Brain microvascular endothelial cell (primary cell): ENCODE results near the gene ASCL2.

Experiments used
- DNase-seq: peaks from one replicate; pipeline ENCODE4 v3.0.0-alpha.2; 2020
- H3K27ac ChIP-seq: fragments of 250-450 bp; sonication (Bioruptor Pico); 2 replicates; pipeline ENCODE4 v1.5.1; 2020; ENCODE audit warnings: mild to moderate bottlenecking, moderate library complexity
- H3K27me3 ChIP-seq: fragments of 250-450 bp; sonication (Bioruptor Pico); replicated peaks from 2 replicates; pipeline ENCODE4 v1.5.1; 2020; ENCODE audit warnings: mild to moderate bottlenecking
- H3K36me3 ChIP-seq: fragments of 250-450 bp; sonication (Bioruptor Pico); replicated peaks from 2 replicates; pipeline ENCODE4 v1.5.1; 2020; ENCODE audit warnings: mild to moderate bottlenecking
- H3K4me3 ChIP-seq: 2 replicates; pipeline ENCODE4 v1.5.1; 2011; ENCODE audit warnings: low read depth, mild to moderate bottlenecking, control low read depth, low read length, moderate library complexity
- CTCF ChIP-seq: IDR thresholded peaks from 2 replicates; pipeline ENCODE4 v1.5.1; 2011; ENCODE audit warnings: low read depth, mild to moderate bottlenecking, moderate library complexity, low read length, control low read depth, inconsistent platforms; ENCODE audit errors: missing control alignments
- in situ Hi-C: cut with HindIII; loops from 2 replicates; pipeline ENCODE4 v1.10.0; 2017; ENCODE audit warnings: low sequenced_read_pairs, low pct_ligation_motif_present

The ASCL2 gene

GRCh38 chr11:2272946-2273280, 2.5 kb upstream of the ASCL2 start:
- H3K27ac ChIP-seq: no peak overlapping the region
- in situ Hi-C loops: no loop called here
- DNase-seq: no peak
- no peak overlapping the region for H3K4me3 ChIP-seq
- H3K27me3 ChIP-seq: peaks cover 65% of the 10 kb centered on the region
- TF ChIP-seq CTCF: no peak
- H3K36me3 ChIP-seq: no peaks in the 10 kb centered on the region

GRCh38 chr11:2272228-2272945, 2.0 kb upstream of the ASCL2 start:
- Histone ChIP-seq H3K27me3 (peaks cover 65% of the 10 kb centered on the region), H3K27ac (no peak overlapping the region), H3K36me3 (no peaks in the 10 kb centered on the region), H3K4me3 (no peak overlapping the region)
- in situ Hi-C loops: no loop called here
- TF ChIP-seq CTCF: no peak
- no peak for DNase-seq

- TF ChIP-seq CTCF: no peak
- no peak for DNase-seq
- H3K27ac ChIP-seq: no peak overlapping the region
- peaks cover 68% of the 10 kb centered on the region for H3K27me3 ChIP-seq
- no peaks in the 10 kb centered on the region for H3K36me3 ChIP-seq
- no peak overlapping the region for H3K4me3 ChIP-seq
- in situ Hi-C loops: no loop called here
These were observed 1.2 kb upstream of the ASCL2 start for GRCh38 chr11:2271327-2272227.

- no peak for DNase-seq
- Histone ChIP-seq H3K27ac (no peak overlapping the region), H3K4me3 (no peak overlapping the region), H3K36me3 (no peaks in the 10 kb centered on the region), H3K27me3 (peaks cover 68% of the 10 kb centered on the region)
- TF ChIP-seq CTCF: no peak
- in situ Hi-C loops: no loop called here
These were observed 614 bp upstream of the ASCL2 start for GRCh38 chr11:2271077-2271326.

GRCh38 chr11:2269601-2270321, 627 bp downstream of the ASCL2 start:
- DNase-seq: no peak
- Histone ChIP-seq H3K4me3 (no peak overlapping the region), H3K27ac (no peak overlapping the region), H3K36me3 (no peaks in the 10 kb centered on the region), H3K27me3 (peaks cover 68% of the 10 kb centered on the region)
- in situ Hi-C loops: no loop called here
- no peak for TF ChIP-seq CTCF
